Measurements from ENCODE around the gene MYO1D.

GRCh38 chr17:32798938-32799337 lies 78.0 kb downstream of the MYO1D start:
- TF ChIP-seq CTCF (IDR thresholded peaks at IDR 0.05 in 2 of 3, conservative IDR thresholded peaks at IDR 0.05 in 1 of 3; ENCODE audit: borderline replicate concordance in 1 of 3, insufficient read depth in 1 of 3, low read depth in 2 of 3, low read length in 2 of 3) (no peak), SIN3A (IDR thresholded peaks at IDR 0.05; ENCODE audit: low read depth) (no peak), REST (IDR thresholded peaks at IDR 0.05; ENCODE audit: low read depth) (no peak), ATF3 (IDR thresholded peaks at IDR 0.05) (no peak), EZH2 (IDR thresholded peaks at IDR 0.05) (no peak), JUND (IDR thresholded peaks at IDR 0.05) (no peak), YY1 (IDR thresholded peaks at IDR 0.05; ENCODE audit: extremely low read depth, insufficient replicate concordance, low read depth, low read length) (no peak), POLR2AphosphoS5 (IDR thresholded peaks at IDR 0.05; ENCODE audit: low read depth, low read length) (no peak), POLR2A (IDR thresholded peaks at IDR 0.05; ENCODE audit: borderline replicate concordance, extremely low read depth, insufficient read depth, insufficient read length) (no peak), TCF7L2 (IDR thresholded peaks at IDR 0.05; ENCODE audit: borderline replicate concordance, extremely low read depth, insufficient read depth, insufficient read length) (no peak), MAX (IDR thresholded peaks at IDR 0.05) (no peak)

Data from HCT116 (cell line).